IMR-90 (cell line): ENCODE results near the gene SLIT3. TPM values are rescaled to one million over a fixed set of nuclear protein-coding genes. Genes with fewer than 3 reads are reported as not detected.

Experiments used
- ATAC-seq: fragments of 200-7000 bp; cut with Tn5 transposase; 2 replicates; pipeline ENCODE4 v1.9.1; 2020; ENCODE audit warnings: low read depth, mild to moderate bottlenecking, moderate library complexity
- BruUV-seq: library from RNA; stranded (reverse); fragments of 400-500 nt; replicated peaks from 2 replicates; lab custom pipeline; 2021; lab: Mats Ljungman, UMichigan
- CTCF ChIA-PET: fragments of 300-600 bp; formaldehyde crosslinking; extraction: SDS; loops from one replicate; lab custom pipeline; 2021; ENCODE audit warnings: antibody characterized with exemption; lab: Yijun Ruan, JAX
- POLR2A ChIA-PET: fragments of 300-600 bp; sonication (Branson Sonifier 250); formaldehyde crosslinking; loops from one replicate; lab custom pipeline; 2022; ENCODE audit warnings: antibody characterized with exemption; ENCODE audit not compliant: unreplicated experiment; lab: Charles Lee
- DNase-seq: peaks from one replicate; pipeline ENCODE4 v3.0.0; 2013
- H2AFZ ChIP-seq: replicated peaks from 2 replicates; pipeline ENCODE3; 2013; ENCODE audit warnings: low read length, mild to moderate bottlenecking; ENCODE audit not compliant: poor library complexity
- H2AK5ac ChIP-seq: 2 replicates; pipeline ENCODE4 v1.6.1; 2013; ENCODE audit warnings: low read depth, low read length, inconsistent platforms
- H2AK9ac ChIP-seq: replicated peaks from 2 replicates; pipeline ENCODE3; 2013; ENCODE audit warnings: mild to moderate bottlenecking, low read depth, low read length, moderate library complexity; ENCODE audit not compliant: poor library complexity
- H2BK120ac ChIP-seq: 2 replicates; pipeline ENCODE4 v1.6.1; 2013; ENCODE audit warnings: low read depth, low read length, inconsistent platforms
- H2BK15ac ChIP-seq: 3 replicates; pipeline ENCODE4 v1.6.1; 2013; ENCODE audit warnings: low read depth, low read length, inconsistent platforms
- H2BK20ac ChIP-seq: 2 replicates; pipeline ENCODE4 v1.6.1; 2013; ENCODE audit warnings: low read depth, mild to moderate bottlenecking, inconsistent platforms, low read length, moderate library complexity
- H2BK5ac ChIP-seq: 2 replicates; pipeline ENCODE4 v1.6.1; 2013; ENCODE audit warnings: mild to moderate bottlenecking, low read depth, low read length, inconsistent platforms; ENCODE audit not compliant: poor library complexity, severe bottlenecking
- H3K14ac ChIP-seq: replicated peaks from 2 replicates; pipeline ENCODE4 v1.6.1; 2013; ENCODE audit warnings: low read depth, low read length, inconsistent platforms
- H3K18ac ChIP-seq: 2 replicates; pipeline ENCODE4 v1.6.1; 2013; ENCODE audit warnings: low read depth, low read length, control low read depth
- H3K23ac ChIP-seq: 2 replicates; pipeline ENCODE4 v1.6.1; 2013; ENCODE audit warnings: low read depth, low read length, inconsistent platforms
- H3K27ac ChIP-seq: 2 replicates; pipeline ENCODE4 v1.5.1; 2013; ENCODE audit warnings: mild to moderate bottlenecking, control low read depth, low read length; ENCODE audit not compliant: insufficient read depth
- H3K27me3 ChIP-seq: 2 replicates; pipeline ENCODE4 v1.6.1; 2013; ENCODE audit warnings: low read length; ENCODE audit not compliant: control insufficient read depth, insufficient read depth
- H3K36me3 ChIP-seq: 2 replicates; pipeline ENCODE4 v1.6.1; 2013; ENCODE audit warnings: low read length, mixed read lengths; ENCODE audit not compliant: control insufficient read depth, insufficient read depth
- H3K4ac ChIP-seq: 2 replicates; pipeline ENCODE4 v1.6.1; 2013; ENCODE audit warnings: low read depth, low read length, inconsistent platforms
- H3K4me1 ChIP-seq: 2 replicates; pipeline ENCODE4 v1.6.1; 2013; ENCODE audit warnings: low read length, mixed read lengths; ENCODE audit not compliant: control insufficient read depth, insufficient read depth
- H3K4me2 ChIP-seq: 2 replicates; pipeline ENCODE4 v1.6.1; 2013; ENCODE audit warnings: low read depth, mild to moderate bottlenecking, control low read depth, low read length, moderate library complexity
- H3K4me3 ChIP-seq: 2 replicates; pipeline ENCODE4 v1.5.1; 2013; ENCODE audit warnings: low read depth, mild to moderate bottlenecking, control low read depth, low read length, moderate library complexity; ENCODE audit not compliant: insufficient read depth
- H3K56ac ChIP-seq: 2 replicates; pipeline ENCODE4 v1.6.1; 2013; ENCODE audit warnings: low read length, inconsistent platforms; ENCODE audit not compliant: insufficient read depth; ENCODE audit errors: extremely low read depth
- H3K79me1 ChIP-seq, 2 experiments: 2 replicates each; pipeline ENCODE4 v1.6.1; 2013; ENCODE audit warnings: low read length in 2 of 2, inconsistent platforms in 1 of 2, low read depth in 1 of 2
- H3K9ac ChIP-seq: 2 replicates; pipeline ENCODE4 v1.6.1; 2013; ENCODE audit warnings: low read depth, low read length, control low read depth
- H3K9me1 ChIP-seq: 2 replicates; pipeline ENCODE4 v1.6.1; 2013; ENCODE audit warnings: low read length, inconsistent platforms; ENCODE audit not compliant: insufficient read depth
- H3K9me3 ChIP-seq: 2 replicates; pipeline ENCODE4 v1.6.1; 2013; ENCODE audit warnings: low read length; ENCODE audit not compliant: control insufficient read depth, insufficient read depth
- H4K20me1 ChIP-seq: 2 replicates; pipeline ENCODE4 v1.6.1; 2013; ENCODE audit warnings: low read length, inconsistent platforms; ENCODE audit not compliant: insufficient read depth
- H4K5ac ChIP-seq: 2 replicates; pipeline ENCODE4 v1.6.1; 2013; ENCODE audit warnings: mild to moderate bottlenecking, low read depth, low read length, control low read depth
- H4K8ac ChIP-seq, 2 experiments: 2 replicates each; pipeline ENCODE4 v1.6.1; 2013; ENCODE audit warnings: low read depth in 2 of 2, low read length in 2 of 2, control low read depth in 1 of 2, inconsistent platforms in 1 of 2
- H4K91ac ChIP-seq: 2 replicates; pipeline ENCODE4 v1.6.1; 2013; ENCODE audit warnings: low read depth, low read length, inconsistent platforms; ENCODE audit not compliant: insufficient read depth
- BHLHE40 ChIP-seq: fragments of 150-350 bp; IDR thresholded peaks from 2 replicates; pipeline ENCODE4 v1.6.1; 2016; ENCODE audit warnings: mild to moderate bottlenecking, low read depth, low read length
- CHD1 ChIP-seq: IDR thresholded peaks from 2 replicates; pipeline ENCODE4 v1.6.1; 2012; ENCODE audit warnings: low read depth, low read length, improper control_type of control experiment
- FOS ChIP-seq: fragments of 150-350 bp; IDR thresholded peaks from 2 replicates; pipeline ENCODE4 v1.6.1; 2016; ENCODE audit warnings: low read depth, low read length
- MAZ ChIP-seq: IDR thresholded peaks from 2 replicates; pipeline ENCODE4 v1.6.1; 2012; ENCODE audit warnings: low read depth, mild to moderate bottlenecking, low read length, improper control_type of control experiment, moderate library complexity, borderline replicate concordance
- MXI1 ChIP-seq: IDR thresholded peaks from 2 replicates; pipeline ENCODE4 v1.6.1; 2012; ENCODE audit warnings: low read depth, mild to moderate bottlenecking, low read length, moderate library complexity, borderline replicate concordance
- RCOR1 ChIP-seq: IDR thresholded peaks from 2 replicates; pipeline ENCODE4 v1.6.1; 2012; ENCODE audit warnings: mild to moderate bottlenecking, low read length, improper control_type of control experiment; ENCODE audit not compliant: insufficient replicate concordance
- USF2 ChIP-seq: fragments of 150-350 bp; IDR thresholded peaks from 2 replicates; pipeline ENCODE4 v1.6.1; 2017; ENCODE audit warnings: mild to moderate bottlenecking, antibody characterized with exemption, low read length, low read depth
- WGBS, 2 experiments: methylation state at CpG; one replicate each; pipeline versions ENCODE4 v1.1.5 to v1.1.7; 2013; ENCODE audit warnings: missing lambda C conversion rate in 2 of 2; ENCODE audit not compliant: insufficient read length in 1 of 2; ENCODE audit errors: extremely low coverage in 2 of 2; 5-methylcytosine and 5-hydroxymethylcytosine counted together
- dilution Hi-C: fragments of 300-500 bp; cut with HindIII; formaldehyde crosslinking; loops from one replicate; pipeline ENCODE4 v1.14.3; 2018; ENCODE audit warnings: low sequenced_read_pairs; ENCODE audit not compliant: unreplicated experiment
- in situ Hi-C: fragments of 300-500 bp; cut with MboI; formaldehyde crosslinking; loops from 3 replicates; pipeline ENCODE4 v1.14.3; 2019; ENCODE audit warnings: low sequenced_read_pairs, inconsistent platforms, mixed read lengths
- intact Hi-C: fragments of 100-400 bp; cut with micrococcal nuclease; formaldehyde crosslinking; loops from 2 replicates; pipeline ENCODE4 v1.10.0; 2022
- polyA plus RNA-seq, 3 experiments: library from polyadenylated mRNA; depleted of rRNA; stranded (reverse); fragments of >200 nt; gene quantifications; 2 replicates each; pipeline ENCODE4 v1.2.3, GENCODE V29; 2012; ENCODE audit warnings: low replicate concordance in 1 of 3
- total RNA-seq: library from RNA; depleted of rRNA; stranded (reverse); fragments of >200 nt; gene quantifications from 2 replicates; pipeline ENCODE4 v1.2.3, GENCODE V29; 2012

Gene SLIT3
- total and polyA plus RNA-seq, 2 of the 4 experiments (the other 2 are of a cell fraction) = 0.18 to 0.50 TPM

- TF ChIP-seq MAZ (no peak), CHD1 (no peak), USF2 (no peak), BHLHE40 (no peak), MXI1 (no peak), RCOR1 (no peak), FOS (no peak)
- no peaks in the 10 kb centered on the region for H3K36me3 ChIP-seq
- in situ Hi-C loops = no loop called here
Measured at GRCh38 chr5:168668078-168668477, 632.9 kb downstream of the SLIT3 start.

More at GRCh38 chr5:168668078-168668477, 632.9 kb downstream of the SLIT3 start:
- no peaks in the 10 kb centered on the region for H3K27me3 ChIP-seq
- H3K4me2 ChIP-seq = no peak overlapping the region
- no peaks in the 10 kb centered on the region for H3K4me1 ChIP-seq
- no TSS peak for BruUV-seq
- no peaks in the 10 kb centered on the region for H3K9me1 ChIP-seq
- H3K18ac ChIP-seq = no peak overlapping the region
- no peak overlapping the region for H4K91ac ChIP-seq
- no peak overlapping the region for H4K5ac ChIP-seq
- no peaks in the 10 kb centered on the region for H3K9me3 ChIP-seq
- H3K27ac ChIP-seq = no peak overlapping the region
- POLR2A ChIA-PET = no interaction called here
- H2BK5ac ChIP-seq = no peak overlapping the region
- H3K23ac ChIP-seq = no peak overlapping the region
- no peaks in the 10 kb centered on the region for H4K20me1 ChIP-seq
- no peak overlapping the region for H3K14ac ChIP-seq
- H3K79me1 ChIP-seq = no peaks in the 10 kb centered on the region
- no peak overlapping the region for H3K4ac ChIP-seq
- no peak overlapping the region for H2AFZ ChIP-seq
- H2BK120ac ChIP-seq = no peak overlapping the region
- CTCF ChIA-PET = no interaction called here
- H2BK20ac ChIP-seq = no peak overlapping the region
- H4K8ac ChIP-seq = no peak overlapping the region
- no CpG with 5 or more reads among the region's 1 CpG for WGBS, 2 experiments
- no peak overlapping the region for H3K9ac ChIP-seq
- H2BK15ac ChIP-seq = no peak overlapping the region
- ATAC-seq (no peak), DNase-seq (no peak)
- H3K56ac ChIP-seq = no peak overlapping the region
- intact Hi-C loops (no loop called here), dilution Hi-C loops (no loop called here)
- no peak overlapping the region for H3K4me3 ChIP-seq
- H2AK9ac ChIP-seq = no peak overlapping the region
- no peak overlapping the region for H2AK5ac ChIP-seq
